D341Med (cell line): Measurements from ENCODE around the gene LMNTD1.
A peak's percentile ranks its signal among the peaks of the same experiment; 100 is the strongest.
"Not testable (repeated sequence)": the region's sequence is repeated elsewhere in the genome, so short reads cannot be mapped to it uniquely, and the experiment has no call there.

ENCODE experiments used
- DNase-seq: peaks from one replicate; pipeline ENCODE4 v3.0.0; 2012; ENCODE audit warnings: low spot score

The LMNTD1 gene

DNA sequence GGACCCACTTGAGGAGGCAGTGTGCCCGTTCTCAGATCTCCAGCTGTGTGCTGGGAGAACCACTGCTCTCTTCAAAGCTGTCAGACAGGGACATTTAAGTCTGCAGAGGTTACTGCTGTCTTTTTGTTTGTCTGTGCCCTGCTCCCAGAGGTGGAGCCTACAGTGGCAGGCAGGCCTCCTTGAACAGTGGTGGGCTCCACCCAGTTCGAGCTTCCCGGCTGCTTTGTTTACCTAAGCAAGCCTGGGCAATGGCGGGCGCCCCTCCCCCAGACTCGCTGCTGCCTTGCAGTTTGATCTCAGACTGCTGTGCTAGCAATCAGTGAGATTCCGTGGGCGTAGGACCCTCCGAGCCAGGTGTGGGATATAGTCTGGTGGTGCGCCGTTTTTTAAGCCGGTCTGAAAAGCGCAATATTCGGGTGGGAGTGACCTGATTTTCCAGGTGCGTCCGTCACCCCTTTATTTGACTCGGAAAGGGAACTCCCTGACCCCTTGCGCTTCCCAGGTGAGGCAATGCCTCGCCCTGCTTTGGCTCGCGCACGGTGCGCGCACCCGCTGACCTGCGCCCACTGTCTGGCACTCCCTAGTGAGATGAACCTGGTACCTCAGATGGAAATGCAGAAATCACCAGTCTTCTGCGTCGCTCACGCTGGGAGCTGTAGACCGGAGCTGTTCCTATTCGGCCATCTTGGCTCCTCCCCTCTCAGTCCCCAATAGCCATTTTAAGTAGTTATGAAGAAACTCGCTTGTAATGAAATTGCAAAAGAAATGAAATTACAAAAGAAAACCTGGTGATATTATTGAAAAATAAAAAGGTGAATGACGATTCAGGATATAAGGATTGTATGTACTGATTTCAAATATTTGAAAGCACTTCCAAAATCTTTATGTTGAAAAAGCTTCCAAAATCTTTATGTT, 63.9 kb downstream of the LMNTD1 start:
- not testable (repeated sequence) for DNase-seq

DNA sequence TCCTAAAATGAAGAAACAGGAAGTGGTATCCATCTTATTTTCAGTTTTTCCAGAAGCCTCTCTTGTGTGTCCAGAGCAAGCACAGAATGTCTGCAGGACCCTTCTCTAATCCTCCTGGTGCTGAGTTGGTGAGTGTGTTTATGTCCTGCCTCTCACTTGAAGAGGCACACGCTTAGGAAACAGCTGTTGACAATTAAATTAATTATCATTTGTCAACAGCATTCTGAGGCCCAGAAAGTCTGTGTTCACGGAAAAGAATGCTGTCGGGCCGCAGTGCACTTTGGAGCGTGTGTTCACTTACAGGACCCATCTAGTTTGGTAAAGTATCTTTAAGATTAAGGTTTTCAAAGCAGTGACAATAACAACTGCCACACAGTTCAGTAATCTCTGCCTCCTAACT, 70.5 kb downstream of the LMNTD1 start:
- DNase-seq: no peak

DNA sequence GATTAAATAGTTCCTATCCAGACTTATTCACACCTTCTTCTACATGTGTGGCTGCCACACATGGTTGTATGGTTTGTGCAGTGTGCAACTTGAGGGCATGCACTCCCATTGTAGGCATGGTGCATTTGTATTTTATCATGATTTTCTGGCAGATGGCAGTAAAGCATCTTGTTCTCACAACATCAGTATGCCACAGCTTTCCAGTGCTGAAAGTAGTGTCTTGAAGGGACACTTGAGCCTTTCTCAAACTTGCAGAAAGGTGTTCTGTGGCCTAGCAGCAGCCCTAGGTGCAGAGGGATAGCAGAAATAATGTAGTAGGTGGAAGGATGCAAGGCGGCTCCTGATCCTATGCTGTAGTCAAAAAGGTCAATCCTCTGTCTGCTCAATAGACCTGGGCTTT, 72.9 kb downstream of the LMNTD1 start:
- no peak for DNase-seq

DNA sequence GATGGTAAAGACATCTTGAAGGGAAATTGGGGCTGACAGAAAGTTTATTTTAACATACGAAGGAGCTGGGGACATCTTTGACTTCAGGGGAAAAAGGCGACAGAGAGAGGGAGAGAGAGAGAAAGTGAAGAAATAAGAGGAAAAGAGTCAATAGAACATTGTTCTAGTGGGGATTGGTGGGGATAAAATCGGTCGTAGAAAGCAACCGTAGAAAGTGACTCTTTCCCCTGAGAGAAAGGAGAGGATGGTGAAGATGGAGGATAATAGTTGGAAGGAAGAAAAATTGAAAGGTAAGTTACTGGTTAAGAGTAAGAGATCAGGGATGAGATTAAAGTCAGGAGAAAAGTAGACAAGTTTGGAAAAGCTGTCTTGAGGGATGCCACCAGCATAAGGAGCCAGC, 75.9 kb downstream of the LMNTD1 start:
- DNase-seq: no peak

DNA sequence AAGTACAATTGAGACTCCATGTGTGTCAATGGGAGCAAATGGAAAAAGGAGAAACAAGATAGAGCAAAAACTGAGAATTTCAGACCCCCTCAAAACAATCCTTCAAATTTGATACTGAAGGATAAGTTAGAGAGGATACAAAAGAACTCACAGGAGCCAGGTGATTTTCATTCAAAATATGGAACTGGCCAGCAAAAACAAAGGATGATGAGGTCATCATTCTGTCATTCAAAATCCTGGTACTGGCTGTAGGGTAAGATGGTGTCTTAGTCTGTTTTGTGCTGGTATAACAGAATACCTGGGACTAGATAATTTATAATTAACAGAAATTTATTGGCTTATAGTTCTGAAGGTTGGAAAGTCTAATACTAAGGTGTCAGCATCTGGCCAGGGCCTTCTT, 80.6 kb downstream of the LMNTD1 start:
- no peak for DNase-seq

- no peak for DNase-seq
These were observed 83.2 kb downstream of the LMNTD1 start for GRCh38 chr12:25469861-25470260.

- no peak for DNase-seq
These were observed 83.7 kb downstream of the LMNTD1 start for GRCh38 chr12:25469368-25469767.

GRCh38 chr12:25463521-25463920, 89.6 kb downstream of the LMNTD1 start:
- no peak for DNase-seq

GRCh38 chr12:25463005-25463404, 90.1 kb downstream of the LMNTD1 start:
- no peak for DNase-seq

- no peak for DNase-seq
These were observed 93.5 kb downstream of the LMNTD1 start for GRCh38 chr12:25459541-25459951.

GRCh38 chr12:25458047-25458552, 95.0 kb downstream of the LMNTD1 start:
- DNase-seq: no peak

DNA sequence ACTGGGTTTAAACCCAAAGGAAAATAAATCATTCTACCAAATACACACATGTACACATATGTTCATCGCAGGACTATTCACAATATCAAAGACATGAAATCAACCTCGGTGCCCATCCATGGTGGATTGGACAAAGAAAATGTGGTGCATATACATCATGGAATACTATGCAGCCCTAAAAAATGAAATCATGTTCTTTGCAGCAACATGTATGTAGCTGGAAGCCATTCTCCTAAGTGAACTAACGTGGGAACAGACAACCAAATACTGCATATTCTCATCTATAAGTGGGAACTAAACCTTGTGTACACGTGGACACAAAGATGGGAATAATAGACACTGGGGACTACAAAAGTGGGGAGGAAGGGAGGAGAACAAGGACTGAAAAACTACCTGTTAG, 96.6 kb downstream of the LMNTD1 start:
- no peak for DNase-seq

- no peak for DNase-seq
These were observed 97.4 kb downstream of the LMNTD1 start for GRCh38 chr12:25455696-25456095.

DNA sequence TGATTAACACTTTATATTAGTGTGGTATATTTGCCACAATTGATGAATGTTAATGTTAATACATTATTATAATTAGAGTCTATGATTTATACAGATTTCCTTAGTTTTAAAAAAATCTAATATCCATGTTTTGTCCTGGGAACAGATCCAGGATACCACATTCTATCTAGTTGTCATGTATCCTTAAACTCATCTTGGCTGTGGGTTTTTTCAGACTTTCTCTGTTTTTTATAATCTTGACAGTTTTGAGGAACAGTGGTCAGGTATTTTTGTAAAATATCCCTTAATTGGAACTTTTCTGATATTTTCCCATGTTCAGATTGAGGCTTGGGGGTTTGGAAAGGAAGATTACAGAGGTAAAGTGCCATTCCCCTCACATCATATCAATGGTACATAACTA, 104.1 kb downstream of the LMNTD1 start:
- no peak for DNase-seq

DNA sequence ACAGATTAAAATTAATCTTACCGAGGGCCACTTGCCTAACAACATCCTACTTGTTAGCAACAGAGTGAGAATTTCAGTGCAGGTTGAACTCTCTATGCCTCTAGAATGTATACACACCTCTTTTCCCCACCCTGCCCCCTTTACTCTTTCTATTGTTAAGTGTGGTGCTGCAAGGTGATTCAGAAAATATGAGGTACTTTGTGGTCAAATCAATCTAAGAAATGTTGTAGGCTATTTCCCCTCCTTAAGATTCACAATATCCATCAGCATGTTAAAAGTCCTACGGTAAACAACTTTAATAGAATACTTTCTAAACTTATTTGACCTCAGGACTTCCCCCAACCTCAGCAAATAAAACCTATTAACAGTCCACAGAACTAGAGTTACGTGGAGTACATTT, 106.0 kb downstream of the LMNTD1 start:
- no peak for DNase-seq

DNA sequence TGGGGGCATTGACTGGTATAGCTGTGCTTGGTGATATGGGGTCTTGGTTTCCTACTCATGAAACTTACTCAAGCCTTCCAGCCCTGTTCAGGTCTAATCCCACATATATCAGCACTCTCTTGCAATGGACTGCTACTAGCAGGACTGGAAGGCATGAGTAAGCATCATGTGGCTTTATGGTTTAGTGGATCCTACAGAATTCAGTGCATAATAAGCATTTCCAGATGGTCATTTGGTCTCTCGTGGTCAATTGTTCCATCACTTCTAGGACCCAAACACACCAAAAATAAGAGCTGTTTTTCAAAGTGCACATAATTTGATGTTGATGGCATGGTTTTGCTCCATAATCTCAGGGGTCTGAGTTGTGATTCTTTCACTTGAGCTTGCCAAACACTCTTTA, 114.4 kb downstream of the LMNTD1 start:
- no peak for DNase-seq

DNA sequence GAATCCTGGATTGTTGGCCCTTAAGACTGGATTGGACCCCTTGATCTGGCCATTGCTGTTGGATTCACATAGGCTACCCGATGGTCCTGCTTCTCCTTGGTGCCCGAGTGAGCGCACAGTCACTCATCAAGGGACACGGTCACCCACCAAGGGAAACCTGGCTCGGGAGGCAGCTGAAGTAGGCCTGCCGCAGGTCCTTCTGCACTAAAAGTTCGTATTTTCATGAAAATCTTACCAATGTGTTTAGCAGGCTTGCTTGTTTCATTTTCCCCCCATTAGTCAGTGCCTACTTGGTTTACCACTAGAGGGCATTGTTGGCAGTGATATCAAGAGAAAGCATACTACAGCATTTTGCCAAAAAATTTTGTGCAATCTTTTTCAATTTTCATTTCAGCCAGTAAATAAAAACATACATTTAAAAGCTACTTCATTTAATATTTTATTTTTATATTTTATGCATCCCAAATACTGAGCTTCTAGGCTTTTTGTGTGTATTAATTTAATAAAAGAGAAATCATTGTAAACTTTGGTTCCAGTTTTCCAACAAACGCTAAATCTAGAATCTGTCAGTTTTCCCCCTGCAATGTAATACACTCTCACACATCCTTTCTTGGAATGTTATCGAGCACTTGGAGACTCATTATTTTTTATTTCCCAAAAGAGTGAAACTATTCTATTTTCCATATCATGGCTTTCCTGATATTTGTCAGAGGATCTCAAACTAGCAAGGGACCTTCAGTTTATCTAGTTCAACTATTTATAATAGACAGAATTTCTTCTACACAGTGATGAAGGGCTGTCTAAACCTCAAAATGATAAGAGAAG, 116.7 kb downstream of the LMNTD1 start:
- DNase-seq: peak; percentile 62

- no peak for DNase-seq
These were observed 117.7 kb downstream of the LMNTD1 start for GRCh38 chr12:25435431-25435830.

DNA sequence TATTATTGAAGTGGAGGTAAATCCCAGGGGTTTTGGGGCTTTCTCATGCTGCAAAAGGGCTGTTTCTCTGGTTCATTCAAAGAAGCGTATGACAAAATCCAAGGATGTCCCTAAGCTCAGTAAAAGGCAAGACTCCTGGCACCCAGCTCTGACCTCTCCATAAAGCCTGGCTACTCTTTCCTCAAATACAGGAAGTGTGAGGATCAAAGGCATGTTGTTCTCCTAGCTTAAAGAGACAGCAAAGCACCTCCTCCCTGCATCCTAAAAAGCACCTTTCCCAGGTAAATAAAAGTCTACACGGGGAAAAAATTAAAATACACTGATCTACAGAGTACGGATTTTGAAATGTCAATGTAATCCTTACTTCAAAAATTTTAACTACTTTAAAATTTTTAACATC, 118.6 kb downstream of the LMNTD1 start:
- DNase-seq: no peak

DNA sequence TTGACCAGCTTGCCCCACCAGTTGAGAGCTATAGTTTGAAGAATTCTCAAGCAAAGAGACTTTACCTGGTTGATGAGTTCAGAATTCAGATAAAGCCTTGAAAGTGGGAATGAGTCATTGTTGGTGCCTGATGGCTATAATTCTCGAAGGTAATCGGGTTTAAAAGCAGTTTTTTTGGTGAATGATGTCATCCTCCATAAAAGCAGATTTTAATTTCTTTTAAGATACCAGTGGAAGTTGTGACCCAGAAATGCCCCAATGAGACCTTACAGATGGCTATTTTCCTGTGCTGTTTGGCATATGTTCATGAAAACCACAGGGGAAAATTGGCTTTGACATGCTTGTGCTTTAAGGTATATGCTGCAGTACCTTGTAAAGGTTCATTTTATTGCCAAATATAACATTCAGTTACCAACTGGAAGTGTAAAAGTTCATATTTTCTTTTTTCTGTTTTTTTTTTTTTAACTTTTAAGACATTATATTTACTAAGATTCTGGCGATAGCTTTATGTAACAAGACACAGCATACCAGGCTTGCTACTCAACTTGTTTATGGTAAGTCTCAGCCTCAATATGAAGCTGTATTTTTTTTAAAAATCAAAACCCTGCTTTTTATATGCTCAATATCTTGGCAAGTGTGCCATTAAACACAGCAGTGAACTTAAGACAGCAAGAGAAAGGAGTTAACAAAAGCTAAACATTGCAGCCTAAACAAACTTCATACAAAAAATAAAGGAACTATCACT, 119.3 kb downstream of the LMNTD1 start:
- no peak for DNase-seq

DNA sequence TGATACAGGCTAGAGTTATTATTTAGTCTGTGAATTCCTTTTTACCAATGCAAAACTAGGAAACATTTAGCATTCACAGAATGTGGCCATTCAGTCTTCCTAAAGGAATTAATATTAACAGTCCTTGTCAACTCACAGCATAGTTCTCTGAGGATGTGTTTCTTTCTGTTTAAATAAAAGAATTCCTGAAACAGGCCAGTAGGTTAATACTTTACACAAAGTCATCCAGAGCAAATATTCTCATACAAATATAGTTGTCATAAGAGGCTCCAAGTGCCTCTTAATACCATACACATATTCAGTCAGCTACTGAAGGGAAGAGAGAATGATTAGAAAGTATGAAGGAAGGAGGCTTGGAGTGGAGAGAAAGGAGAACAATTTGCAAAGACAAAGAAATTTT, 120.1 kb downstream of the LMNTD1 start:
- no peak for DNase-seq
